SW 1271 (cell line): ENCODE results near the gene TAS2R14.

ENCODE experiments used
- DNase-seq, 2 experiments: peaks; one replicate each; lab custom pipeline; 2025; lab: John Stamatoyannopoulos, UW

Gene TAS2R14, protein sequence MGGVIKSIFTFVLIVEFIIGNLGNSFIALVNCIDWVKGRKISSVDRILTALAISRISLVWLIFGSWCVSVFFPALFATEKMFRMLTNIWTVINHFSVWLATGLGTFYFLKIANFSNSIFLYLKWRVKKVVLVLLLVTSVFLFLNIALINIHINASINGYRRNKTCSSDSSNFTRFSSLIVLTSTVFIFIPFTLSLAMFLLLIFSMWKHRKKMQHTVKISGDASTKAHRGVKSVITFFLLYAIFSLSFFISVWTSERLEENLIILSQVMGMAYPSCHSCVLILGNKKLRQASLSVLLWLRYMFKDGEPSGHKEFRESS

DNA sequence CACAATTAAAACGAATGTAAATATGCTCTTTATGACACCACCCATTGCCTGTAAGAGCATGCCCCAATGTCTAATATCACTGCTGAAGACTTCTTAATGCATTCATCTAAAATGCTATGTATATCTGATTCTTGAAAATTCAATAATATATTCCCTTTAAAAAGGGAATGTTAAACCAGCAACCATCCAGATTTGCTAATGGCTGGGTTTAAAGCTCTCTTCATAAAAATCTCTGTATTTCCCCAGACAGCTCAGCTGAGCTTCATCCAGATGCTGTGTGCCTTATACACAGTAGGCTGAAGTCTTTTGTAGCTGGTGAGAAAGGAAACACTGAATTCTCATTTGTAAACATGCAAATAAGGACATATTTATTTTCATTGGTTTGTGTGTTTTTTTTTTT, at the start of gene TAS2R14:
TAS2R14 (minus strand) TSS at position 101 of the 400 bp plus-strand sequence; CDS start at position 45, 56 bp downstream.
- DNase-seq = no peak

DNA sequence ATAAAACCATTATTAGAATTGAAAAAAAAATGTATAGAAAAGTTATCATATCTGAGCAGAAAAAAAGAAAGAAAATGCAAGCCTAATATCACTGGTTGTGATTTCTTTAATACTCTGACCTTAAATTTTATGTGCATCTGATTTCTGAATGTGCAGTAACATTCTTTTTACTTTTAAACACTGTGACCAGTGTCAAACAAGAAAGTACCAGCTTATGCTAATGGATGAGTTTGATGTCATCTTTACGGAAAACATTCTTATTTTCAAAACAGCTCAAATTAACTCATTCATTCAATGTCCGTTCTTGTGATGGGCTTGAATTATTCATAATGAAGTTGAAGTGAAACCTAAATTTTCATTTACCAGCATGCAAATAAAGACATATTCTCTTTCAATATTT, 47.7 kb upstream of the TAS2R14 start, which contains the start of gene TAS2R50:
TAS2R50 (minus strand) TSS at position 101 of the 400 bp plus-strand sequence; CDS start at position 49, 52 bp downstream.
- no peak for DNase-seq

DNA sequence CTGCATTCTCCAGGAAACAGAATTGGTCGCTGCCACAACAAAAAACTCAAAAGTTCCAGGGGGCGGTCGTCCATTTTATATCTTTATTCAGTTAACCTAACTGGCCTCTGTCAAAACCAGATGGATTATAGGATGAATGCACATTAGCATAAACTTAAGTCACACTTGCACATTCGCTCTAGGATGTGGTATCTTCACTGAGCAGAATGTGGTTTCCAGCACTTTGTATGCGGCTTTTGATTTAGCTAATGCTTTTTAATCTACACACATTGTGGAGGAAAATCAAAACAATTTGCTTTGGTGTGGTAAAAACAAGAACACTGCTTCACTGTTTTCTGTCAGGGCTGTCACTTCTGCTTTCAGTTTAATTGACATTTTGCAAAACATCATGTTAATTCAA, 43.2 kb upstream of the TAS2R14 start:
- DNase-seq = no peak

DNA sequence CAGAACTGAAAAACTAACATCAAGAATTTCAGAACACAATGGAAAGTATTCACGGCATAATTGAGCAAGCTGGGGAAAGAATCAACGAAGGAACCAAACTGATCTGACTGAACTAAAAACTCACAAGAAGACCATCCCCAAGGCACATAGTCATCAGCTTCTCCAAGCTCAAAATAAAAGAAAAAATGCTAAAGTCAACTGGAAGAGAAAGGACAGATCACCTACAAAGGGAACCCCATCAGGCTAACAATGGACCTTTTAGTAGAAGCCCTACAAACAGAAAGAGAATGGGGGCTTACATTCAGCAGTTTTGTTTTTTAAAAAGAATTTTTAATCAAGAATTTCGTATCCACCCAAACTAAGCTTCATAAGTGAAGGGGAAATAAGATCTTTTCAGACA, 35.9 kb upstream of the TAS2R14 start:
- no peak for DNase-seq

DNA sequence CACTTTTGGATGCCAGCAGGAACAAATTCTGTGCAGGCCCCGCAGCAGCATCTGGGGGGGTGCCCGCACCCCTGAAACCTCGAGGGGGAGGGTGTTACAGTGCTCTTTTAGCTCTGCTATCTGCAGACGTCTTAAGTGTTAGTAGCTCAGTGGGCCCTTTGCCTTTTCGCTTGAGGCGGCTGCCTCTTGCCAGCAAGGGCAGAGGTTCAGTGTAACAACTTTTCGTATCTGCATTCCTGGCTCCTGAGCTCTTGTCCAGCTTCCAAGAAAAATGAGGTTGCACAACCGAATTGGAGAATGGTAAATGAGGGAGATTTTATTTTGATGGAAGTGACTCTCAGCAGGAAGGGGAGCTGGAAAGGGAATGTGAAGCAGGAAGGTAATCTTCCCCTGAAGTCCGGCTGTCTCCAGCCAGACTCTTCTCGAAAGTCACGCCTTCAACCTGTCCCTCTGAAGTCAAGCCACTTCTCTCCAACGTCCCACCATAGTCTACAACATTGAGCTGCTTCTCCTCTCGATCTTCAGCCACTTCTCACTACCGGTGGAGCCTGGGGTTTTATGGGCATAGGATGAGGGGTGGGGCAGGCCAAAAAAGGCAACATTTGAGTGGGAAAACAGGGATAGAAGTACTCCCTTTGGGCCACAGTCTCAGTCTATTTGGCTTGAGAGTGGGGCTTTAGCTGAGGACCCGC, 29.8 kb upstream of the TAS2R14 start:
- DNase-seq = peak in 1 of 2 experiments; percentile 37

DNA sequence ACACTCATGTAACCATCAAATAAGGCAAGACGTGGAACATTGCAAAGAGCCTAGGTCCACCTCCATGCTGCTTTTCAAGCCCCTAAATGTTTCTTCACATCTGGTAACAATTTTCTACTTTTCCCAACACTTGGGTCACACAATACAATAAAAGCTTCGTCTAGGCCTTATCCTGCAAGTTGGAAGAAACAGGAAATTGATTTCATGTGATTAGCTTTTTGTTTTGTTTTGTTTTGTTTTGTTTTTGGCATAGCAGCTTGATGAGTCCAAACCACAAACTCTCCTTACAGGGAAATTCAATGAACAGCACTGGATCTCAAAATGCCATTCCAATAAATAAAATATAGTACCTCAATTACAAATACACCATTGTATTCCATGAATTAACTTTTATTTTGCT, 28.3 kb upstream of the TAS2R14 start:
- DNase-seq = peak; percentile 29 to 83

DNA sequence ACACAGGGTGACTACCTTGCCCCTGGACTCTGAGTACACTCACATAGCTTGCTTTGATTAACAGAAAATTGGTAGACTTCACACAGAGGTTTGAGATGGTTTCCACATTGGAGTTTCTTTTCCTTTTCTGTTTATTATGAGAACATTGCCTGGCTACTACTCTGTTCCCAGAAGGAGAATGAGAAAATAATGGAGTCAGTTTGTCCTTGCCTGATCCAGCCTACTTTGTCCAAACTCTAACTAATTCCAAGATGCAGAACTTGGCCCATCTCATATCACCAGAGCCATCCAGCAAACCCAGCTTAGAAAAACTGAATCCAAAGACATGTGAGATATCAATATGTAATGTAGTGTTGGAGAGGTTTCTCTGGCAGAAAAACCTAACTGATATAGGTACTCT, 27.3 kb upstream of the TAS2R14 start:
- DNase-seq = no peak

DNA sequence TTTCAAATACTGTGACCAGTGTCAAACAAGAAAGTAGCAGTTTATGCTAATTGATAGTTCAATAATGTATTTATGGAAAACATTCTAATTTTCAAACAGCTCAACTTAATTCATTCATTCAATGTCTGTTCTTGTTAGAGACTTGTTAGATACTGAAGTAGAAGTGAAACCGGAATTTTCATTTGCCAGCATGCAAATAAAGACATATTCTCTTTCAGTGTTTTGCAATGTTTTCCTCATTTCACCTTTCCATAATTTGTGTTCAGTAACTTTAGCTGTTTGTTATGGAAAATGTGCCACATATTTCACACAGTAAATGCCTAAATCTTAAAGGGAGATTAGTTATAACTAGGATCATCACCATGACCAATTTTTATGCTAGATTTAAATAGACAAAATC, 26.4 kb upstream of the TAS2R14 start:
- DNase-seq = no peak

DNA sequence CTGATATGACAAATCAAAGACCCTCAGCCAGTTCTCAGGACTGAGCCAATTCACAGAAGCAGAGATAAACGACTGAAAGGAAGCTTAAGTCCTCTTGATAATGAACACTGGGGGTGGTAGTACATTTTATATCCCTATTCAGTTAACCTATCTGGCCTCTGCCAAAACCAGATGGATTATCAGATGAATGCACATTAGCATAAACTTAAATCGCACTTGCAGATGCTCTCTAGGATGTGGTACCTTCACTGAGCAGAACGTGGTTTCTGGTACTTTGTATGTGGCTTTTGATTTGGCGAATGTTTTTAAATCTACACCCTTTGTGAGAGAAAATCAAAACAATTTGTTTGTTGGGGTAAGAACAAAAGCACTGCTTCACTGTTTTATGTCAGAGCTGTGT, 21.1 kb upstream of the TAS2R14 start:
- no peak for DNase-seq

DNA sequence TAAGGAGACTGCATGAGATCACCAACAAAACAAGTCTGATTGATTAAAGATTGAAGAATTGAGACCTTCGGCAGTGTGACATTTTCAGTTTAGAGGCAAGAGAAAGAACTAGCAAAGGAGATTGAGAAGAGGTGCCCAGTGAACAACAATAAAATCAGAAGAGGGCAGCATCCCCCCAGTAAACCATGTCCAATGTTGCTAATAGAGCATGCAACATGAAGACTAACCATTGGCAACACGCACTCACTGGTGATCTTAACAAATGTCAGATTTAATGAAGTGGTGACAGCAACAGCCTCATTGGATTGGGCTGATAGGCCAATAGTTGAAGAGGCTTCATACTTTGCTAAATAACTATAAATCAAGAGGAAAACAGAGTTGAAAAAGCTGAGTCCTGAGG, 20.7 kb upstream of the TAS2R14 start:
- DNase-seq = no peak

DNA sequence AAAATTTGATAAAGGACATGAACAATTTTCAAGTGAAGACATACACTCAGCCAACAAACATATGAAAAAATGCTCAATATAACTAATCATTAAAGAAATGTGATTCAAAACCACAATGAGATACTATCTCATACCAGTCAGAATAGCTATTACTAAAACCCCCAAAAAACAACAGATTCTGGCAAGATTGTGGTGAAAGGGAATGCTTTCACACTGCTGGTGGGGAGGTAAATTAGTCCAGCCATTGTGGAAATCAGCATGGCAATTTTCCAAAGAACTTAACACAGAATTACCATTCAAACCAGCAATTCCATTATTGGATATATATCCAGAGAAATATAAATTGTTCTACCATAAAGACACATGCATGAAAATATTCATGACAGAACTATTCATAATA, 18.7 kb upstream of the TAS2R14 start:
- DNase-seq = no peak

DNA sequence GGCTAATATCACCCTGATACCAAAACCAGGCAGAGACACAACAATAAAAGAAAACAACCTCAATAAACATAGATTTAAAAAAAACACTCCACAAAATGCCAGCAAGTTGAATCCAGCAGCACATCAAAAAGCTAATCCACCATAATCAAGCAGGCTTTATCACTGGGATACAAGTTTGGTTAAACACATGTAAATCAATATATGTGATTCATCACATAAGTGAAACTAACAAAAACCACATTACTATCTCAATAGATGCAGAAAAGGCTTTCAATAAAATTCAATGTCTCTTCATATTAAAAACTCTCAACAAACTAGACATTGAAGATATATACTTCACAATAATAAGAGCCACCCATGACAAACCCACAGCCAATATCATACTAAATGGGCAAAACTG, 17.0 kb upstream of the TAS2R14 start:
- no peak for DNase-seq

DNA sequence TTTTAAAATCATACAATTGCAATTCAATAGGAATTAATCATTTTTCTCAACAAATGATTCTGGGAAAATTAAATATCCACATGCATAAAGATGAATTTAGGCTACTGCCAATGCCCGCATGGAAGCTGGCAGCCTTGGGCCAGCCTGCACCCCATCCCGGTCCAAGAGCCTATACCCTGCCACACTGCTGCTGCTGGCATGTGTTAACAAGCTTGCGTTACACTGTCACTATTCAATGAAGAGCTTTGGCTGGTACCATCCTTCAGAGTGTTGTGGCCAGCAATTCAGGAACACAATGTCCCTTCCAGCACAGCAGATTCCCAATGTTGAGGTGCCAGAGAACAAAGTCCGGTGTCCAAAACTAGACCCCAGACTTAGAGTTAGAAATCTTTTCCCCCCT, 13.6 kb upstream of the TAS2R14 start:
- no peak for DNase-seq

DNA sequence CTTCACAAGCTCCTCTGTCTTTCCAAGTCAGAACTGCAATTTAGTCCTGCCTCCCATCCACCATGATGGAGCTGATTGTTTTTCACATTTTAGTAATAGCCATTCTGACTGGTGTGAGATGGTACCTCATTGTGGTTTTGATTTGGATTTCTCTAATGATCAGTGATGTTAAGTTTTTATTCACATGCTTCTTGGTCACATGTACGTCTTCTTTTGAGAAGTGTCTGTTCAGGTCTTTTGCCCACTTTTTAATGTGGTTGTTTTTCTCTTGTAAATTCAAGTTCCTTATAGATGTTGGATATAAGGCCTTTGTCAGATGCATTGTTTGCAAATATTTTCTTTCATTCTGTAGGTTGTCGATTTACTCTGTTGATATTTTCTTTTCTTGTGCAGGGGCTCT, 4.1 kb upstream of the TAS2R14 start:
- DNase-seq = no peak

DNA sequence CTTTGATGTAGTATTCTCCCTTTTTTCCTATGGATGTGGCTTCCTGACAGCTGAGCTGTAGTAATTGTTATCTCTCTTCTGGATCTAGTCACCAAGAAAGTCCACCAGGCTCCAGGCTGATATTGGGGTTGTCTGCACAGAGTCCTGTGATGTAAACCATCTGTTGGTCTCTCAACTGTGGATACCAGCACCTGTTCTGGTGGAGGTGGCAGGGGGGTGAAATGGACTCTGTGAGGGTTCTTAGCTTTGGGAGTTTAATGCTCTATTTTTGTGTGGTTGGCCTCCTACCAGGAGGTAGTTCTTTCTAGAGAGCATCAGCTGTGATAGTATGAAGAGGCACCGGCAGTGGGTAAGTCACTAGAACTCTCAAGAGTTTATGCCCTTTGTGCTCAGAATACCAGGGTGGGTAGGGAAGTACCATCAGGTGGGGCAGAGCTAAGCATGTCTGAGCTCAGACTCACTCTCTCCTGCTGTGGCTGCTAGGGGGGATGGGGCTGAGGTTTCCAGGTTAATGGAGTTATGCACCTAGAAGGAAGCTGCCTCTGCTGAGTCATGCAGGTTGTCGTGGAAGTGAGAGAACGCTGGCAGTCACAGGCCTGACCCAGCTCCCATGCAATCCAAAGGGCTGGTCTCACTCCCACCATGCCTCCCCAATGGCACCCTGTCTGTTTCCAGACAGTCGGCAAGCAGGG, 3.0 kb upstream of the TAS2R14 start:
- DNase-seq = peak in 1 of 2 experiments; percentile 34

DNA sequence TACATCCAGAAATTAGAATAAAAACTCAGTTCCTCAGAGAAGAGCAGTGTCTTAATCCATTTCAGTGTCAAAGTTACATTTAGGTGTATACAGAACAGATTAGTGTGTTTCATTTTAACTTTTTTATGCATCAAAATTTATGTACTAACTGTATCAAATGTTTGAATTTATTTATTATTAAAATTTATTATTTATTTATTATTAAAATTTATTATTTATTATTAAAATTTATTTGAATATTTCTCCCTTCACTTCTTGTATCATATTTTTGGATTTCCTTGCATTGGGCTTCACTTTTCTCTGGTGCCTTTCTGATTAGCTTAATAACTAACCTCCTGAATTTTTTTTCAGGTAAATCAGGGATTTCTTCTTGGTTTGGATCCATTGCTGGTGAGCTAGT, 2.3 kb upstream of the TAS2R14 start:
- DNase-seq = no peak

DNA sequence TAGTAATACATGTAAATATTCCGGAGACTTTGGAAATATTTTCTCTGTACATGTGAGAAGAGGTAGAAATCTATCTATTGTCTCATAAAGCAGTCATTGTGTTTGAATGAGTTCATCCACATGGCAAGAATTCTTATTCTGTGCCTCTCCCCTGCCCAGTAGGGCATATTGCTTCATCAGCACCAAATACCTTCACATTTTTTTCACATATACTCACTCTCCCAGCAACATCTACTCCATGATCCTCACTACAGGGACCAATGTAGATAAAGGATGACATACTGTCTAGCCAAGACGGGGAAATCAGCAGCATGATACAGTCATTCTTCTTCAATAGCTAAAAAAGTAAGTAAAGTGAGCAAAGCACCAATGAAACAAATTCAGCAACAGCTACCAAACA, 1.3 kb upstream of the TAS2R14 start:
- peak in 1 of 2 experiments; percentile 24 for DNase-seq

DNA sequence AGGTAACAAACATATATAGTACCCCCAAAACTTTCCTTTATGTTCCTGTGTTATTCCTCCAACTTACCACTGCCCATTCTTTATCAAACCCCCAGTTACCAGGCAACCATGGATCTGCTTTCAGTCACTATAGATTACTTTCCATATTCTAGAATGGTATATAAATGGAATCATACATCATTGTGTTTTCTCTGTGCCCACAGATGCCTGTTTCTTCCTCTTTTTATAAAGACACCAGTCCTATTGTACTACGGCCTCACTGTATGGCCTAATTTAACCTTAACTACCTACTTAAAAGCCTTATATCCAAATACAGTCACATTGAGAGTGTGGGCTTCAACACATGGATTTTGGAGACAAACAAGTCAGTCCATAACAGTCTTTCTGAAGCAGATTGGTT, 2.6 kb downstream of the TAS2R14 start:
- no peak for DNase-seq

DNA sequence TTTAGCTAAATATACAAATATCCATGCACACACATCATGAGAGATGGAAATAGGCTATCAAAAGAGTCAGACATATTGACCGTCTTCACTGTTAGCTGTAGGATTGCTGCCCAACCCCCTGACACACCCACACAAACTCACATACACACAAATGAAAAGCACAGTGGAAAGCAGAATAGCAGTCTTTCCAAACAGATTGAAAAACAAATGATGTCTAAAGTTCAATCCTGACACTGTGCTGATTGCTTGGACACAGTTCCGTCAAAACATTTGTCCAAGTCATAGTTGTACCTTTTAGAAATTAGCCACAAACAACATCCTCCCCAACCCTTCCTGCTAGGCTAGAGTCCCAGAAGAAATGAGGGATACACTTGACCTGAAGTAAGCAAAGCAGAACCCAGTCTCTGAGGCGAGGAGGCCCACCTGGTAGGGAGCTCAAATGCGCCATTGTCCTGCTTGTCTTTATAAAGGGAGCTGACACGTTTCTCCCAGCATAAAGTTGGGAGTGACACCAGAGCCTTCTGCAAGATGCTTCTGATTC, 10.2 kb downstream of the TAS2R14 start, which contains the start of gene PRH2:
PRH2 (plus strand) TSS at position 491 of the 541 bp plus-strand sequence; CDS start at position 529, 38 bp downstream.
- no peak for DNase-seq

DNA sequence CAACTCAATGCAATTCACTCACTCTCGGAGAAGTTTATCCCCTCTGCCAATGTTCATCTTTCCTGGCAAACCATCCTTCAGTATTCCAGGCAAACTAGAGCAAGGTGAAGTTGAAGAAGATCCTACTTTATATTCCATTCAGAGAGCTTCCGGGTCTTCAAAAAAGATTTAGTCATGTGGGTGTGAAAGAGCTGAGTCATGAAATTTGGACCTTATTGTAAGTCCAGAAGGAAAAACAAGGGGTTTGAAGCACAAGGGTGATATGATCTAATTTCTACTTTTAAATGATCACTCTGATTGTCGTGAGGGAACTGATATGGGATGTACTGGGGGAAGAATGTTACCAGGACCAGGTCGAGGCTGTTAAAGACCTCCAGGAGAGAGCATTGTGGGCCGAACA, 12.8 kb downstream of the TAS2R14 start:
- DNase-seq = no peak

DNA sequence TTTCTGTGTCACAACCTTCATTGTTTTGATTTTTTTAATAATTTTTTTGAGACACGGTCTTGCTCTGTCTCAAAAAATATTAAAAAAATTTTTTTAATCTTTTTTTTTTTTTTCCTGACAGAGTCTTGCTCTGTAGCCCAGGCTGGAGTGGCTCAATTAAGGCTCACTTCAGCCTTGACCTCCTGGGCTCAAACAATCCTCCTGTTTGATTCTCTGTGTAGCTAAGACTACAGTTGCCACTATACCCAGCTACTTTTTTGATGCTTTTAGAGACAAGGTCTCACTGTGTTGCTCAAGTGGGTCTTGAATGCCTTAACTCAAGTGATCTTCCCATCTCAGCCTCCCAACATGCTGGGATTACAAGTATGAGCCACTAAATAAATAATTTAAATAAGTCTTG, 19.3 kb downstream of the TAS2R14 start:
- no peak for DNase-seq

DNA sequence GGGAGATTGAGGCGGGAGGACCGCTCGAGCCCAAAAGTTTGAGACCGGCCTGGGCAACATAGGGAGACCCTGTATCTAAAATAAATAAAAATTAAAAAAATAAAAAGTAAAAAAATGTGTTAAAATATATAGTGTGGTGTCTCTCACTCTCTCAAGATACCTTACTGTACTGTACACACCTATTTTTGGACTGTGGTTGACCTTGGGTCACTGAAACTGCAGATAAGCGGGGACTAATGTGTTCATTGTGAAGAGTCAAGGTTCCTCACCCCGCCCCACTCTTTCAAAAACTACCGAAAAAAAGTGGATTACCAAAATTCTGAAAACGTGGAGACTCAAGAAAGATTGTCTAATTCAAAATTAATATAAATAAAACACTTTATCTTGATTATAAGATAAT, 28.7 kb downstream of the TAS2R14 start:
- no peak for DNase-seq

DNA sequence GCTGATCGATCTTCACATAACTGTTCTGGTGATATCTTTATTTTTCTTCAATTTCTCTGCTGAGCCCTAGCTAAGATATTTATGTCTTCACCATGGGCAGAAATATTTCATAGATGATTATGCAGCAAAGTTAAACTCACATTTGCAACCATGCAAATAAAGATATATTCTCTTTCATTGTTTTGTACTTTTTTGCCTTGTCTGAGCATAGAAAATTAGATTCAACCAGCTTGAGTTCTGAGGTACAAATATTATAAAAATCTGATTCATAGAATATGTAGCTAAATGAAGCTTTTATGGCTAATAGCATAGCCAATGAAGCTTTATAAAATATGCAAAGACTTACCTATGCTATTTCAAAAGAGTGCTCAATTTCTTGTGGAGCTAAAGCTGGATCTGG, 29.6 kb downstream of the TAS2R14 start, which contains the start of gene TAS2R13:
TAS2R13 (minus strand) TSS at position 101 of the 400 bp plus-strand sequence. CDS start 264 bp downstream, outside the sequence.
- DNase-seq = no peak
